A673 (cell line): Measurements from ENCODE around the gene MILR1.
"Not testable (repeated sequence)": the region's sequence is repeated elsewhere in the genome, so short reads cannot be mapped to it uniquely, and the experiment has no call there.

ENCODE experiments used
- CTCF ChIP-seq: fragments of 300-800, 200-600 bp; sonication (generic); conservative IDR thresholded peaks from 2 replicates; pipeline ENCODE4 v1.5.1; 2017; ENCODE audit warnings: low read depth, mild to moderate bottlenecking, antibody characterized with exemption, low read length, moderate library complexity, mixed read lengths
- EZH2 ChIP-seq: fragments of 200-600 bp; sonication (generic); IDR thresholded peaks from 2 replicates; pipeline ENCODE4 v1.6.1; 2017; ENCODE audit warnings: borderline replicate concordance, low read depth, mild to moderate bottlenecking, mixed read lengths, antibody characterized with exemption, low read length; ENCODE audit not compliant: poor library complexity, severe bottlenecking

- TF ChIP-seq CTCF, EZH2: not testable (repeated sequence)
Observed at GRCh38 chr17:64495300-64495699, 46.4 kb downstream of the MILR1 start.
